Naive thymus-derived CD4-positive, alpha-beta T cell (primary cell): ENCODE measurements around the gene HOXC5. TPM values are rescaled to one million over a fixed set of nuclear protein-coding genes. Genes with fewer than 3 reads are reported as not detected.
"Not testable (repeated sequence)": the region's sequence is repeated elsewhere in the genome, so short reads cannot be mapped to it uniquely, and the experiment has no call there.

Source experiments
- ATAC-seq: fragments of 150-1000 bp; cut with Tn5 transposase; 2 replicates; pipeline ENCODE4 v1.10.0; 2021; ENCODE audit warnings: mild to moderate bottlenecking, moderate library complexity
- CTCF ChIA-PET: fragments of 350-600 bp; sonication (Branson Sonifier 250); formaldehyde crosslinking; loops from one replicate; lab custom pipeline; 2021; ENCODE audit warnings: antibody characterized with exemption; lab: Charles Lee
- POLR2A ChIA-PET: fragments of 350-600 bp; sonication (Branson Sonifier 250); formaldehyde crosslinking; loops from one replicate; lab custom pipeline; 2021; ENCODE audit warnings: antibody characterized with exemption, inconsistent platforms; lab: Charles Lee
- DNase-seq, 9 donors: peaks; one replicate each; pipeline versions ENCODE4 v3.0.0 to v3.0.0-alpha.2; 2020 to 2022; ENCODE audit warnings: mixed read lengths in 1 of 9
- H3K27ac ChIP-seq: one replicate; pipeline ENCODE4 v1.7.0; 2013; ENCODE audit warnings: mild to moderate bottlenecking, low read depth, low read length, moderate library complexity
- H3K27me3 ChIP-seq, 2 donors: one replicate each; pipeline ENCODE4 v1.7.0; 2013; ENCODE audit warnings: low read length in 2 of 2, mild to moderate bottlenecking in 2 of 2, moderate library complexity in 2 of 2; ENCODE audit not compliant: control insufficient read depth in 2 of 2, insufficient read depth in 2 of 2
- H3K36me3 ChIP-seq, 3 experiments: 1 replicate in 2 of 3; 2 replicates in 1 of 3; pipeline ENCODE4 v1.7.0; 2013; ENCODE audit warnings: low read length in 3 of 3, mild to moderate bottlenecking in 3 of 3, moderate library complexity in 1 of 3; ENCODE audit not compliant: insufficient read depth in 3 of 3, control insufficient read depth in 2 of 3
- H3K4me1 ChIP-seq, 2 donors: one replicate each; pipeline ENCODE4 v1.7.0; 2013; ENCODE audit warnings: low read length in 2 of 2, mild to moderate bottlenecking in 2 of 2, moderate library complexity in 1 of 2; ENCODE audit not compliant: control insufficient read depth in 2 of 2, insufficient read depth in 2 of 2
- H3K4me3 ChIP-seq: 2 replicates; pipeline ENCODE4 v1.7.0; 2013; ENCODE audit warnings: mild to moderate bottlenecking, low read length
- H3K9me3 ChIP-seq, 3 experiments: 1 replicate in 2 of 3; 2 replicates in 1 of 3; pipeline ENCODE4 v1.7.0; 2013; ENCODE audit warnings: low read length in 3 of 3; ENCODE audit not compliant: control insufficient read depth in 2 of 3
- H3K27ac Mint-ChIP-seq, 9 donors: one replicate each; pipeline ENCODE4 v1.8.0; 2020 to 2022; ENCODE audit warnings: mixed read lengths in 9 of 9, mild to moderate bottlenecking in 8 of 9, moderate library complexity in 5 of 9, inconsistent platforms in 2 of 9
- H3K27me3 Mint-ChIP-seq, 5 donors: one replicate each; pipeline ENCODE4 v1.8.0; 2021 to 2022; ENCODE audit warnings: mixed read lengths in 5 of 5, mild to moderate bottlenecking in 1 of 5
- H3K36me3 Mint-ChIP-seq, 5 donors: one replicate each; pipeline ENCODE4 v1.8.0; 2020 to 2022; ENCODE audit warnings: mixed read lengths in 5 of 5, mild to moderate bottlenecking in 3 of 5, inconsistent platforms in 1 of 5
- H3K4me1 Mint-ChIP-seq, 7 donors: one replicate each; pipeline ENCODE4 v1.8.0; 2020 to 2022; ENCODE audit warnings: mixed read lengths in 7 of 7, mild to moderate bottlenecking in 3 of 7, inconsistent platforms in 1 of 7
- H3K4me3 Mint-ChIP-seq, 10 donors: one replicate each; pipeline ENCODE4 v1.8.0; 2020 to 2022; ENCODE audit warnings: mild to moderate bottlenecking in 10 of 10, mixed read lengths in 10 of 10, moderate library complexity in 6 of 10, inconsistent platforms in 2 of 10
- H3K9me3 Mint-ChIP-seq, 11 donors: one replicate each; pipeline ENCODE4 v1.8.0; 2020 to 2022; ENCODE audit warnings: mixed read lengths in 11 of 11, mild to moderate bottlenecking in 4 of 11, inconsistent platforms in 1 of 11, moderate library complexity in 1 of 11
- intact Hi-C, 2 donors: fragments of 100-400 bp; cut with micrococcal nuclease; formaldehyde crosslinking; loops; one replicate each; pipeline ENCODE4 v1.15.1; 2023
- polyA plus RNA-seq, 2 donors: library from polyadenylated mRNA; unstranded; fragments of 300-500 nt; fragmentation: Illumina TruSeq; gene quantifications; one replicate each; pipeline ENCODE4 v1.2.3, GENCODE V29; 2021
- total RNA-seq, 6 experiments: library from RNA in 5 of 6; stranded (reverse) in 5 of 6; gene quantifications; 1 replicate in 5 of 6; 2 replicates in 1 of 6; pipeline ENCODE4 v1.2.3 and lab custom pipeline; 2021 to 2026

Gene HOXC5
- total and polyA plus RNA-seq, 7 experiments from 2014 or later: not detected

- no peak overlapping the region for H3K27ac ChIP-seq
- intact Hi-C loops: no loop called here
- Mint-ChIP-seq H3K4me3 (no peak overlapping the region), H3K27me3 (peaks cover 11 to 56% (median 31%) of the 10 kb centered on the region in 5 donors), H3K36me3 (no peaks in the 10 kb centered on the region), H3K9me3 (no peaks in the 10 kb centered on the region), H3K27ac (no peak overlapping the region), H3K4me1 (peaks cover 0 to 2% (median 0%) of the 10 kb centered on the region in 7 donors)
- no peaks in the 10 kb centered on the region for H3K4me1 ChIP-seq
- ATAC-seq: no peak
- H3K4me3 ChIP-seq: no peak overlapping the region
- H3K27me3 ChIP-seq: peaks cover 0 to 3% of the 10 kb centered on the region in 2 donors
- ChIA-PET CTCF (no interaction called here), POLR2A (no interaction called here)
- H3K9me3 ChIP-seq: no peaks in the 10 kb centered on the region
- no peaks in the 10 kb centered on the region for H3K36me3 ChIP-seq
- no peak for DNase-seq
These were observed 39.1 kb downstream of the HOXC5 start for GRCh38 chr12:54071942-54072341.

GRCh38 chr12:54074308-54074707 is 41.5 kb downstream of the HOXC5 start:
- peaks cover 6 to 41% (median 22%) of the 10 kb centered on the region in 5 donors for H3K27me3 Mint-ChIP-seq
- intact Hi-C loops: no loop called here
- ChIA-PET POLR2A (no interaction called here), CTCF (no interaction called here)
- Histone ChIP-seq H3K4me1 (no peaks in the 10 kb centered on the region), H3K36me3 (no peaks in the 10 kb centered on the region), H3K9me3 (no peaks in the 10 kb centered on the region), H3K4me3 (no peak overlapping the region), H3K27ac (no peak overlapping the region), H3K27me3 (peaks cover 0 to 3% of the 10 kb centered on the region in 2 donors)
- no peaks in the 10 kb centered on the region for H3K9me3 Mint-ChIP-seq
- no peaks in the 10 kb centered on the region for H3K36me3 Mint-ChIP-seq
- no peak overlapping the region for H3K4me3 Mint-ChIP-seq
- H3K4me1 Mint-ChIP-seq: peaks cover 0 to 5% (median 0%) of the 10 kb centered on the region in 7 donors
- DNase-seq: no peak
- no peak for ATAC-seq
- H3K27ac Mint-ChIP-seq: no peak overlapping the region

- Histone ChIP-seq H3K9me3 (no peaks in the 10 kb centered on the region), H3K27me3 (peaks cover 0 to 3% of the 10 kb centered on the region in 2 donors), H3K4me3 (no peak overlapping the region), H3K36me3 (no peaks in the 10 kb centered on the region), H3K4me1 (no peaks in the 10 kb centered on the region), H3K27ac (no peak overlapping the region)
- intact Hi-C loops: no loop called here
- H3K27me3 Mint-ChIP-seq: peaks cover 6 to 36% (median 18%) of the 10 kb centered on the region in 5 donors
- peaks cover 0 to 6% (median 1%) of the 10 kb centered on the region in 7 donors for H3K4me1 Mint-ChIP-seq
- no peaks in the 10 kb centered on the region for H3K36me3 Mint-ChIP-seq
- no peaks in the 10 kb centered on the region for H3K9me3 Mint-ChIP-seq
- ChIA-PET POLR2A (no interaction called here), CTCF (no interaction called here)
- H3K4me3 Mint-ChIP-seq: no peak overlapping the region
- DNase-seq (no peak), ATAC-seq (no peak)
- H3K27ac Mint-ChIP-seq: no peak overlapping the region
These were observed 42.6 kb downstream of the HOXC5 start for GRCh38 chr12:54075409-54075808.

GRCh38 chr12:54075974-54076373 is 43.1 kb downstream of the HOXC5 start:
- Histone ChIP-seq H3K9me3 (no peaks in the 10 kb centered on the region), H3K27ac (no peak overlapping the region), H3K36me3 (no peaks in the 10 kb centered on the region), H3K4me3 (no peak overlapping the region), H3K4me1 (no peaks in the 10 kb centered on the region), H3K27me3 (peaks cover 0 to 3% of the 10 kb centered on the region in 2 donors)
- Mint-ChIP-seq H3K4me1 (peaks cover 1 to 12% (median 7%) of the 10 kb centered on the region in 7 donors), H3K36me3 (no peaks in the 10 kb centered on the region), H3K4me3 (no peak overlapping the region), H3K27ac (no peak overlapping the region), H3K9me3 (peaks cover 0 to 2% (median 0%) of the 10 kb centered on the region in 11 donors), H3K27me3 (peaks cover 2 to 34% (median 14%) of the 10 kb centered on the region in 5 donors)
- POLR2A ChIA-PET: no interaction called here
- DNase-seq (no peak), ATAC-seq (no peak)
- intact Hi-C loops: no loop called here
- CTCF ChIA-PET: no interaction called here

GRCh38 chr12:54077843-54078242 is 45.0 kb downstream of the HOXC5 start:
- H3K4me3 ChIP-seq, H3K4me1 ChIP-seq, H3K36me3 Mint-ChIP-seq, H3K9me3 Mint-ChIP-seq, ATAC-seq, intact Hi-C loops, H3K27me3 ChIP-seq, H3K36me3 ChIP-seq, CTCF ChIA-PET, DNase-seq, H3K9me3 ChIP-seq, H3K27ac ChIP-seq, POLR2A ChIA-PET, H3K4me3 Mint-ChIP-seq: not testable (repeated sequence)
- Mint-ChIP-seq H3K27me3 (peaks cover 0 to 26% (median 7%) of the 10 kb centered on the region in 5 donors), H3K4me1 (peaks cover 15 to 24% (median 21%) of the 10 kb centered on the region in 7 donors), H3K27ac (peak overlapping the region in 1 of 9 donors; percentile 52)

GRCh38 chr12:54079115-54079514 is 46.3 kb downstream of the HOXC5 start:
- Mint-ChIP-seq H3K27ac (peak overlapping the region in 7 of 9 donors; percentile 20 to 81 (median 75)), H3K27me3 (peaks cover 0 to 23% (median 0%) of the 10 kb centered on the region in 5 donors), H3K4me1 (peaks cover 24 to 37% (median 31%) of the 10 kb centered on the region in 7 donors)
- DNase-seq, H3K27me3 ChIP-seq, ATAC-seq, intact Hi-C loops, POLR2A ChIA-PET, H3K4me1 ChIP-seq, H3K36me3 ChIP-seq, H3K27ac ChIP-seq, CTCF ChIA-PET, H3K4me3 ChIP-seq, H3K36me3 Mint-ChIP-seq, H3K9me3 Mint-ChIP-seq, H3K9me3 ChIP-seq, H3K4me3 Mint-ChIP-seq: not testable (repeated sequence)
